HG03066 (cell line): ENCODE data around the gene CD180.
A peak's percentile ranks its signal among the peaks of the same experiment; 100 is the strongest.

ENCODE experiments used
- ATAC-seq: cut with Tn5 transposase; IDR thresholded peaks from one replicate; pipeline ENCODE4 v1.9.1; 2021; ENCODE audit warnings: low read depth; ENCODE audit not compliant: unreplicated experiment

Gene CD180

GRCh38 chr5:67214036-67214435 lies 17.4 kb upstream of the CD180 start:
- no peak for ATAC-seq

GRCh38 chr5:67211926-67212325 lies 15.3 kb upstream of the CD180 start:
- ATAC-seq: no peak

- ATAC-seq: peak; percentile 19
These were observed 12.7 kb upstream of the CD180 start for GRCh38 chr5:67209141-67209771.

- no peak for ATAC-seq
These were observed 11.8 kb upstream of the CD180 start for GRCh38 chr5:67208403-67208802.

GRCh38 chr5:67206929-67207328 lies 10.3 kb upstream of the CD180 start:
- ATAC-seq: peak; percentile 84

- peak; percentile 32 for ATAC-seq
These were observed 9.9 kb upstream of the CD180 start for GRCh38 chr5:67206461-67206860.

- no peak for ATAC-seq
These were observed 9.4 kb upstream of the CD180 start for GRCh38 chr5:67205981-67206380.

GRCh38 chr5:67204821-67205220 lies 8.2 kb upstream of the CD180 start:
- ATAC-seq: no peak

GRCh38 chr5:67203701-67204074 lies 7.1 kb upstream of the CD180 start:
- no peak for ATAC-seq

- ATAC-seq: no peak
These were observed 6.2 kb upstream of the CD180 start for GRCh38 chr5:67202828-67203227.

GRCh38 chr5:67201897-67202549 lies 5.4 kb upstream of the CD180 start:
- ATAC-seq: peak; percentile 13

GRCh38 chr5:67200809-67201562 lies 4.4 kb upstream of the CD180 start:
- peak; percentile 31 for ATAC-seq

GRCh38 chr5:67199859-67200258 lies 3.3 kb upstream of the CD180 start:
- no peak for ATAC-seq

- ATAC-seq: no peak
These were observed 2.3 kb upstream of the CD180 start for GRCh38 chr5:67198917-67199316.

GRCh38 chr5:67197536-67197935 lies 937 bp upstream of the CD180 start:
- no peak for ATAC-seq

- ATAC-seq: no peak
These were observed 958 bp downstream of the CD180 start for GRCh38 chr5:67195406-67196275.

GRCh38 chr5:67194166-67194565 lies 2.4 kb downstream of the CD180 start:
- no peak for ATAC-seq

- ATAC-seq: no peak
These were observed 3.2 kb downstream of the CD180 start for GRCh38 chr5:67193439-67193807.

GRCh38 chr5:67192719-67193438 lies 3.7 kb downstream of the CD180 start:
- no peak for ATAC-seq

- ATAC-seq: no peak
These were observed 5.7 kb downstream of the CD180 start for GRCh38 chr5:67190861-67191260.
